Measurements from ENCODE around the gene USP48.

The USP48 gene

GRCh38 chr1:21758614-21759013 lies 24.3 kb downstream of the USP48 start:
- TF ChIP-seq CTCF (IDR thresholded peaks at IDR 0.05; ENCODE audit: low read depth, low read length): no peak

GRCh38 chr1:21756393-21757089 lies 26.4 kb downstream of the USP48 start:
- no peak overlapping the region for H3K4me3 ChIP-seq (ENCODE audit: low read depth, low read length)
- in situ Hi-C loops (cut with HindIII; ENCODE audit: low sequenced_read_pairs): no loop called here
- TF ChIP-seq CTCF (IDR thresholded peaks at IDR 0.05; ENCODE audit: low read depth, low read length): no peak
- no peak for DNase-seq (ENCODE audit: low read depth, low spot score)

More at GRCh38 chr1:21758614-21759013, 24.3 kb downstream of the USP48 start:
- in situ Hi-C loops (cut with HindIII; ENCODE audit: low sequenced_read_pairs): no loop called here
- no peak for DNase-seq (ENCODE audit: low read depth, low spot score)
- H3K4me3 ChIP-seq (ENCODE audit: low read depth, low read length): no peak overlapping the region

- TF ChIP-seq CTCF (IDR thresholded peaks at IDR 0.05; ENCODE audit: low read depth, low read length): no peak
- no peak for DNase-seq (ENCODE audit: low read depth, low spot score)
- H3K4me3 ChIP-seq (ENCODE audit: low read depth, low read length): no peak overlapping the region
- in situ Hi-C loops (cut with HindIII; ENCODE audit: low sequenced_read_pairs): no loop called here
Measured at GRCh38 chr1:21755067-21755466, 27.9 kb downstream of the USP48 start.

- no peak for TF ChIP-seq CTCF (IDR thresholded peaks at IDR 0.05; ENCODE audit: low read depth, low read length)
- H3K4me3 ChIP-seq (ENCODE audit: low read depth, low read length): no peak overlapping the region
- in situ Hi-C loops (cut with HindIII; ENCODE audit: low sequenced_read_pairs): no loop called here
- no peak for DNase-seq (ENCODE audit: low read depth, low spot score)
Measured at GRCh38 chr1:21754583-21754982, 28.4 kb downstream of the USP48 start.

- in situ Hi-C loops (cut with HindIII; ENCODE audit: low sequenced_read_pairs): no loop called here
- no peak overlapping the region for H3K4me3 ChIP-seq (ENCODE audit: low read depth, low read length)
- DNase-seq (ENCODE audit: low read depth, low spot score): no peak
- no peak for TF ChIP-seq CTCF (IDR thresholded peaks at IDR 0.05; ENCODE audit: low read depth, low read length)
Measured at GRCh38 chr1:21752186-21752585, 30.8 kb downstream of the USP48 start.

- TF ChIP-seq CTCF (IDR thresholded peaks at IDR 0.05; ENCODE audit: low read depth, low read length): no peak
- in situ Hi-C loops (cut with HindIII; ENCODE audit: low sequenced_read_pairs): no loop called here
Measured at GRCh38 chr1:21751281-21751680, 31.7 kb downstream of the USP48 start.

More at GRCh38 chr1:21751281-21751680, 31.7 kb downstream of the USP48 start:
- no peak for DNase-seq (ENCODE audit: low read depth, low spot score)
- no peak overlapping the region for H3K4me3 ChIP-seq (ENCODE audit: low read depth, low read length)

All from astrocyte of the spinal cord (primary cell).